SK-N-SH (cell line): ENCODE data around the gene RNFT2. TPM values are rescaled to one million over a fixed set of nuclear protein-coding genes. Genes with fewer than 3 reads are reported as not detected.

Experiments
- CTCF ChIA-PET: fragments of 300-600, 350-600 bp; formaldehyde crosslinking; extraction: SDS; loops from one replicate; lab custom pipeline; 2021; lab: Yijun Ruan, JAX
- POLR2A ChIA-PET: fragments of 350-600 bp; sonication (Branson Sonifier 250); formaldehyde crosslinking; extraction: SDS; loops from one replicate; lab custom pipeline; 2020; ENCODE audit warnings: antibody characterized with exemption, inconsistent platforms; lab: Yijun Ruan, JAX
- DNase-seq: peaks from one replicate; pipeline ENCODE4 v3.0.0; 2012
- H2AFZ ChIP-seq: fragments of 200-600 bp; sonication (generic); 2 replicates; pipeline ENCODE4 v1.8.1; 2016; ENCODE audit warnings: antibody characterized with exemption, mild to moderate bottlenecking, low read depth
- H3F3A ChIP-seq: fragments of 200-600 bp; sonication (generic); replicated peaks from 2 replicates; pipeline ENCODE3; 2016; ENCODE audit warnings: antibody characterized with exemption, mild to moderate bottlenecking; ENCODE audit not compliant: insufficient read depth
- H3K27ac ChIP-seq, 2 experiments: fragments of 200-500 bp in 1 of 2; fragments of 200-600 bp in 1 of 2; sonication (Bioruptor generic) in 1 of 2; sonication (generic), shearing (Covaris generic) in 1 of 2; 2 replicates each; pipeline versions ENCODE4 v1.5.1 to v1.6.1; 2014 to 2016; ENCODE audit warnings: low read depth in 2 of 2, inconsistent platforms in 1 of 2, low read length in 1 of 2, mild to moderate bottlenecking in 1 of 2, mixed read lengths in 1 of 2
- H3K27me3 ChIP-seq: fragments of 200-600 bp; sonication (generic), shearing (Covaris generic); 2 replicates; pipeline ENCODE4 v1.6.1; 2016; ENCODE audit warnings: mixed run types; ENCODE audit not compliant: insufficient read depth
- H3K36me3 ChIP-seq, 2 experiments: fragments of 200-500 bp in 1 of 2; fragments of 200-600 bp in 1 of 2; sonication (Bioruptor generic) in 1 of 2; sonication (generic) in 1 of 2; replicated peaks in 1 of 2; 2 replicates each; pipeline versions ENCODE3 to v1.5.1; 2014 to 2016; ENCODE audit warnings: low read length in 1 of 2, mild to moderate bottlenecking in 1 of 2; ENCODE audit not compliant: insufficient read depth in 2 of 2, control insufficient read depth in 1 of 2
- H3K4me1 ChIP-seq, 2 experiments: fragments of 200-500 bp in 1 of 2; fragments of 200-600 bp in 1 of 2; sonication (Bioruptor generic) in 1 of 2; sonication (generic), shearing (Covaris generic) in 1 of 2; 2 replicates each; pipeline versions ENCODE4 v1.5.1 to v1.6.1; 2014 to 2016; ENCODE audit warnings: low read depth in 1 of 2, low read length in 1 of 2, mixed run types in 1 of 2; ENCODE audit not compliant: insufficient read depth in 2 of 2, control insufficient read depth in 1 of 2
- H3K4me2 ChIP-seq: fragments of 200-600 bp; sonication (generic), shearing (Covaris generic); 2 replicates; pipeline ENCODE4 v1.6.1; 2017; ENCODE audit warnings: mixed run types
- H3K4me3 ChIP-seq, 2 experiments: fragments of 200-500 bp in 1 of 2; fragments of 200-600 bp in 1 of 2; sonication (Bioruptor generic) in 1 of 2; sonication (generic), shearing (Covaris generic) in 1 of 2; 2 replicates each; pipeline versions ENCODE4 v1.5.1 to v1.8.1; 2014 to 2016; ENCODE audit warnings: low read depth in 2 of 2, inconsistent platforms in 1 of 2, low read length in 1 of 2, mild to moderate bottlenecking in 1 of 2, mixed read lengths in 1 of 2, moderate library complexity in 1 of 2
- H3K79me2 ChIP-seq: fragments of 200-600 bp; sonication (generic); 2 replicates; pipeline ENCODE4 v1.8.1; 2017; ENCODE audit warnings: mild to moderate bottlenecking; ENCODE audit not compliant: insufficient read depth
- H3K9ac ChIP-seq: fragments of 200-600 bp; sonication (generic); 2 replicates; pipeline ENCODE4 v1.6.1; 2017; ENCODE audit warnings: mixed run types
- H3K9me2 ChIP-seq: fragments of 200-600 bp; sonication (generic); 2 replicates; pipeline ENCODE4 v1.6.1; 2017; ENCODE audit warnings: mixed run types
- H3K9me3 ChIP-seq: fragments of 200-600 bp; sonication (generic); 2 replicates; pipeline ENCODE4 v1.6.1; 2017; ENCODE audit warnings: mixed run types, mild to moderate bottlenecking, moderate library complexity
- H4K20me1 ChIP-seq: fragments of 200-600 bp; sonication (generic); 2 replicates; pipeline ENCODE4 v1.6.1; 2017; ENCODE audit warnings: mild to moderate bottlenecking, mixed run types; ENCODE audit not compliant: insufficient read depth
- CHD2 ChIP-seq: fragments of 150-350 bp; IDR thresholded peaks from 2 replicates; pipeline ENCODE4 v1.6.1; 2018; ENCODE audit warnings: low read length; ENCODE audit not compliant: partially characterized antibody
- EP300 ChIP-seq, 2 experiments: IDR thresholded peaks; 2 replicates each; pipeline versions ENCODE4 v1.4.0 to v1.6.1; 2012; ENCODE audit warnings: borderline replicate concordance in 1 of 2, low read depth in 1 of 2, low read length in 1 of 2
- FOSL2 ChIP-seq: IDR thresholded peaks from 2 replicates; pipeline ENCODE4 v1.4.0; 2012; ENCODE audit warnings: low read depth, mild to moderate bottlenecking, moderate library complexity, borderline replicate concordance
- FOXJ3 ChIP-seq: sonication (generic); formaldehyde crosslinking; IDR thresholded peaks from 2 replicates; pipeline ENCODE4 v1.5.1; 2020; ENCODE audit warnings: mild to moderate bottlenecking, missing genetic modification reagents
- FOXM1 ChIP-seq: IDR thresholded peaks from 2 replicates; pipeline ENCODE4 v1.4.0; 2012; ENCODE audit warnings: low read depth, mild to moderate bottlenecking
- GABPA ChIP-seq: IDR thresholded peaks from 2 replicates; pipeline ENCODE4 v1.4.0; 2012; ENCODE audit warnings: low read depth, mild to moderate bottlenecking
- IRF3 ChIP-seq: fragments of 150-350 bp; IDR thresholded peaks from 2 replicates; pipeline ENCODE4 v1.6.1; 2016; ENCODE audit warnings: mild to moderate bottlenecking, low read depth, low read length
- JUND ChIP-seq: IDR thresholded peaks from 2 replicates; pipeline ENCODE4 v1.4.0; 2012
- MAX ChIP-seq: IDR thresholded peaks from 2 replicates; pipeline ENCODE4 v1.4.0; 2012; ENCODE audit warnings: low read depth
- MEF2A ChIP-seq: IDR thresholded peaks from 2 replicates; pipeline ENCODE4 v1.4.0; 2012; ENCODE audit warnings: low read depth, borderline replicate concordance
- MXI1 ChIP-seq: IDR thresholded peaks from 2 replicates; pipeline ENCODE4 v1.6.1; 2012; ENCODE audit warnings: mild to moderate bottlenecking, low read depth, low read length, improper control_type of control experiment
- NFIC ChIP-seq: IDR thresholded peaks from 2 replicates; pipeline ENCODE4 v1.4.0; 2012; ENCODE audit warnings: borderline replicate concordance
- NRF1 ChIP-seq: IDR thresholded peaks from 2 replicates; pipeline ENCODE4 v1.6.1; 2012; ENCODE audit warnings: low read depth, mild to moderate bottlenecking, low read length
- POLR2AphosphoS5 ChIP-seq: IDR thresholded peaks from 2 replicates; pipeline ENCODE4 v1.6.1; 2012; ENCODE audit warnings: low read depth, low read length
- RAD21 ChIP-seq: IDR thresholded peaks from 2 replicates; pipeline ENCODE4 v1.6.1; 2012; ENCODE audit warnings: mild to moderate bottlenecking, low read length
- SIN3A ChIP-seq: IDR thresholded peaks from 2 replicates; pipeline ENCODE4 v1.6.1; 2012; ENCODE audit warnings: low read depth, mild to moderate bottlenecking, low read length, moderate library complexity, borderline replicate concordance
- TAF1 ChIP-seq: IDR thresholded peaks from 2 replicates; pipeline ENCODE4 v1.6.1; 2012; ENCODE audit warnings: low read depth, mild to moderate bottlenecking, low read length, moderate library complexity, borderline replicate concordance
- TCF12 ChIP-seq: IDR thresholded peaks from 2 replicates; pipeline ENCODE4 v1.4.0; 2012
- TEAD4 ChIP-seq: IDR thresholded peaks from 2 replicates; pipeline ENCODE4 v1.4.0; 2012; ENCODE audit warnings: mild to moderate bottlenecking, borderline replicate concordance; ENCODE audit not compliant: insufficient read depth
- USF1 ChIP-seq: IDR thresholded peaks from 2 replicates; pipeline ENCODE4 v1.4.0; 2012; ENCODE audit warnings: low read depth, borderline replicate concordance
- YY1 ChIP-seq: IDR thresholded peaks from 2 replicates; pipeline ENCODE4 v1.4.0; 2012; ENCODE audit warnings: low read depth, mild to moderate bottlenecking
- WGBS: methylation state at CpG from one replicate; pipeline ENCODE4 v1.1.6; 2017; ENCODE audit warnings: low lambda C conversion rate; 5-methylcytosine and 5-hydroxymethylcytosine counted together
- polyA plus RNA-seq, 3 experiments: library from polyadenylated mRNA; depleted of rRNA; stranded (reverse); fragments of >200 nt; gene quantifications; 2 replicates each; pipeline ENCODE4 v1.2.3, GENCODE V29; 2012

RNFT2 gene
- polyA plus RNA-seq, 1 of the 3 experiments (the other 2 are of a cell fraction), result 3.8 TPM

GRCh38 chr12:116694653-116695463 lies 43.3 kb upstream of the RNFT2 start:
- no peak for DNase-seq
- Histone ChIP-seq H3K36me3 (no peaks in the 10 kb centered on the region), H3K4me1 (peaks cover 0 to 26% of the 10 kb centered on the region in 2 experiments; a peak in 3 of 4 replicates), H3K27me3 (peaks cover 6% of the 10 kb centered on the region; the same call in 1 of the 2 replicates), H3K9ac (no peak overlapping the region), H3K79me2 (no peaks in the 10 kb centered on the region), H3K27ac (no peak overlapping the region), H3K9me3 (no peaks in the 10 kb centered on the region), H3F3A (no peaks in the 10 kb centered on the region), H3K4me3 (no peak overlapping the region), H4K20me1 (no peaks in the 10 kb centered on the region), H3K9me2 (no peaks in the 10 kb centered on the region), H3K4me2 (no peak overlapping the region), H2AFZ (no peak overlapping the region)
- ChIA-PET POLR2A (no interaction called here), CTCF (interaction anchor here (1.6 to 7.6 kb wide), 3 partner anchors 9 to 554 kb away, joined by 5 to 48 read pairs (median 20); no protein-coding TSS in a partner anchor)
- no peak for TF ChIP-seq EP300 (IDR thresholded peaks at IDR 0.05; ENCODE audit: borderline replicate concordance in 1 of 2, low read depth in 1 of 2, low read length in 1 of 2)
- WGBS, result 91% methylated on average over 22 of the region's 22 CpGs

- Histone ChIP-seq H3K36me3 (no peaks in the 10 kb centered on the region), H3K9me2 (no peaks in the 10 kb centered on the region), H3K4me2 (no peak overlapping the region), H3K9me3 (no peaks in the 10 kb centered on the region), H4K20me1 (no peaks in the 10 kb centered on the region), H2AFZ (no peak overlapping the region), H3K27me3 (peaks cover 6% of the 10 kb centered on the region; the same call in 1 of the 2 replicates), H3K4me3 (no peak overlapping the region), H3K9ac (no peak overlapping the region), H3K27ac (no peak overlapping the region), H3F3A (no peaks in the 10 kb centered on the region), H3K4me1 (peaks cover 0 to 20% of the 10 kb centered on the region in 2 experiments; a peak in 2 of 4 replicates), H3K79me2 (no peaks in the 10 kb centered on the region)
- TF ChIP-seq JUND, result no peak
- TF ChIP-seq GABPA, result no peak
- no peak for TF ChIP-seq IRF3
- no peak for TF ChIP-seq TEAD4
- no peak for TF ChIP-seq USF1
- TF ChIP-seq FOXM1, result no peak
- TF ChIP-seq TCF12, result no peak
- TF ChIP-seq MAX, result no peak
- TF ChIP-seq TAF1, result no peak
- TF ChIP-seq YY1, result no peak
- TF ChIP-seq NFIC, result no peak
- TF ChIP-seq NRF1, result no peak
- TF ChIP-seq SIN3A, result no peak
- no peak for TF ChIP-seq FOXJ3 (CRISPR knock-in tag)
- no peak for TF ChIP-seq FOSL2
- TF ChIP-seq MXI1, result no peak
- TF ChIP-seq RAD21, result no peak
- TF ChIP-seq POLR2AphosphoS5, result no peak
- no peak for TF ChIP-seq CHD2
- TF ChIP-seq MEF2A, result no peak
- no peak for DNase-seq
- POLR2A ChIA-PET, result no interaction called here
- CTCF ChIA-PET, result interaction anchor here (1.6 to 7.6 kb wide), 3 partner anchors 8 to 554 kb away, joined by 5 to 48 read pairs (median 20); no protein-coding TSS in a partner anchor
- WGBS, result 75% methylated on average over 3 of the region's 3 CpGs
These were observed 42.7 kb upstream of the RNFT2 start for GRCh38 chr12:116695464-116695725.
